HCT116 (cell line): ENCODE data around the gene UBE2Q2. TPM values are rescaled to one million over a fixed set of nuclear protein-coding genes. Genes with fewer than 3 reads are reported as not detected.

Experiments used
- ATAC-seq: fragments of 200-7000 bp; cut with Tn5 transposase; 2 replicates; pipeline ENCODE4 v1.9.1; 2020; ENCODE audit warnings: mild to moderate bottlenecking, moderate library complexity
- BruUV-seq: library from RNA; stranded (reverse); fragments of 400-500 nt; replicated peaks from 2 replicates; lab custom pipeline; 2021; lab: Mats Ljungman, UMichigan
- CTCF ChIA-PET: fragments of 300-600 bp; sonication (Branson Sonifier 250); formaldehyde crosslinking; loops from one replicate; lab custom pipeline; 2021; ENCODE audit warnings: antibody characterized with exemption; lab: Charles Lee
- POLR2A ChIA-PET: fragments of 300-600, 350-600 bp; sonication (Branson Sonifier 250); formaldehyde crosslinking; loops from one replicate; lab custom pipeline; 2021; ENCODE audit warnings: antibody characterized with exemption; lab: Charles Lee
- RAD21 ChIA-PET, 2 experiments: fragments of 300-600 bp; sonication (Branson Sonifier 250); formaldehyde crosslinking; loops; one replicate each; lab custom pipeline; 2023; ENCODE audit warnings: low total read pairs in 2 of 2; ENCODE audit not compliant: uncharacterized antibody in 2 of 2, unreplicated experiment in 2 of 2, low non-redundant PET in 1 of 2; lab: Charles Lee
- DNase-seq: peaks from one replicate; pipeline ENCODE4 v3.0.0-alpha.2; 2010; ENCODE audit warnings: low read depth, low spot score
- H2AFZ ChIP-seq: fragments of 200-600 bp; shearing (Covaris generic), sonication (generic); 2 replicates; pipeline ENCODE4 v1.6.1; 2017; ENCODE audit warnings: low read depth, mixed run types, mixed read lengths, antibody characterized with exemption, low read length; ENCODE audit not compliant: poor library complexity, severe bottlenecking
- H3K27ac ChIP-seq: 2 replicates; pipeline ENCODE4 v1.5.1; 2012; ENCODE audit warnings: low read depth, low read length
- H3K27me3 ChIP-seq: fragments of 200-600 bp; sonication (generic); 2 replicates; pipeline ENCODE4 v1.6.1; 2016; ENCODE audit warnings: mixed run types, low read length, mixed read lengths; ENCODE audit not compliant: insufficient read depth
- H3K36me3 ChIP-seq, 2 experiments: fragments of 200-500 bp in 1 of 2; fragments of 200-600 bp in 1 of 2; sonication (Bioruptor generic) in 1 of 2; sonication (generic) in 1 of 2; 2 replicates each; pipeline versions ENCODE4 v1.5.1 to v1.6.1; 2014 to 2016; ENCODE audit warnings: low read length in 2 of 2, inconsistent platforms in 1 of 2, mixed read lengths in 1 of 2, mixed run types in 1 of 2; ENCODE audit not compliant: insufficient read depth in 2 of 2, control insufficient read depth in 1 of 2
- H3K4me1 ChIP-seq, 2 experiments: fragments of 200-600 bp in 1 of 2; sonication (generic) in 1 of 2; 2 replicates each; pipeline versions ENCODE4 v1.5.1 to v1.6.1; 2012 to 2017; ENCODE audit warnings: low read length in 2 of 2, inconsistent platforms in 1 of 2, mild to moderate bottlenecking in 1 of 2, mixed read lengths in 1 of 2, mixed run types in 1 of 2, moderate library complexity in 1 of 2; ENCODE audit not compliant: insufficient read depth in 2 of 2, control insufficient read depth in 1 of 2
- H3K4me2 ChIP-seq: fragments of 200-600 bp; sonication (generic); 2 replicates; pipeline ENCODE4 v1.6.1; 2017; ENCODE audit warnings: mixed run types, low read length, mixed read lengths
- H3K4me3 ChIP-seq, 2 experiments: fragments of 200-600 bp in 1 of 2; sonication (generic) in 1 of 2; replicated peaks in 1 of 2; 2 replicates each; pipeline ENCODE4 v1.5.1; 2011 to 2016; ENCODE audit warnings: low read length in 2 of 2, control low read depth in 1 of 2, low read depth in 1 of 2, mild to moderate bottlenecking in 1 of 2, mixed read lengths in 1 of 2, mixed run types in 1 of 2
- H3K79me2 ChIP-seq: fragments of 200-600 bp; sonication (generic); 2 replicates; pipeline ENCODE4 v1.6.1; 2017; ENCODE audit warnings: mild to moderate bottlenecking, mixed run types, low read length, moderate library complexity, mixed read lengths; ENCODE audit not compliant: insufficient read depth
- H3K9ac ChIP-seq: fragments of 200-600 bp; sonication (generic); 2 replicates; pipeline ENCODE4 v1.6.1; 2016; ENCODE audit warnings: low read length, mixed read lengths
- H3K9me2 ChIP-seq: fragments of 200-600 bp; sonication (generic), shearing (Covaris generic); 2 replicates; pipeline ENCODE4 v1.6.1; 2017; ENCODE audit warnings: mixed run types, mild to moderate bottlenecking, moderate library complexity; ENCODE audit not compliant: insufficient read depth
- H3K9me3 ChIP-seq, 2 experiments: fragments of 200-500 bp in 1 of 2; fragments of 200-600 bp in 1 of 2; sonication (Bioruptor generic) in 1 of 2; sonication (generic) in 1 of 2; 2 replicates each; pipeline ENCODE4 v1.6.1; 2014 to 2017; ENCODE audit warnings: low read length in 2 of 2, mixed read lengths in 2 of 2, inconsistent platforms in 1 of 2, low read depth in 1 of 2, mild to moderate bottlenecking in 1 of 2, mixed run types in 1 of 2, moderate library complexity in 1 of 2; ENCODE audit not compliant: control insufficient read depth in 1 of 2, insufficient read depth in 1 of 2
- H4K20me1 ChIP-seq: fragments of 200-600 bp; sonication (generic), shearing (Covaris generic); 2 replicates; pipeline ENCODE4 v1.6.1; 2017; ENCODE audit warnings: mixed run types, mild to moderate bottlenecking, moderate library complexity; ENCODE audit not compliant: insufficient read depth
- CEBPB ChIP-seq: IDR thresholded peaks from 2 replicates; pipeline ENCODE4 v1.6.1; 2012; ENCODE audit warnings: low read depth
- EGR1 ChIP-seq: IDR thresholded peaks from 2 replicates; pipeline ENCODE4 v1.6.1; 2012; ENCODE audit warnings: low read depth
- ELF1 ChIP-seq: IDR thresholded peaks from 2 replicates; pipeline ENCODE4 v1.6.1; 2012; ENCODE audit warnings: low read depth, borderline replicate concordance
- EZH2phosphoT487 ChIP-seq: fragments of 200-600 bp; IDR thresholded peaks from 2 replicates; pipeline ENCODE4 v1.6.1; 2018; ENCODE audit warnings: antibody characterized with exemption, borderline replicate concordance
- JUND ChIP-seq: IDR thresholded peaks from 2 replicates; pipeline ENCODE4 v1.6.1; 2012
- POLR2AphosphoS5 ChIP-seq: IDR thresholded peaks from 2 replicates; pipeline ENCODE4 v1.6.1; 2011; ENCODE audit warnings: mild to moderate bottlenecking, low read depth, low read length, moderate library complexity
- RAD21 ChIP-seq: IDR thresholded peaks from 2 replicates; pipeline ENCODE4 v1.6.1; 2012; ENCODE audit warnings: low read depth, mild to moderate bottlenecking
- SIN3A ChIP-seq: IDR thresholded peaks from 2 replicates; pipeline ENCODE4 v1.6.1; 2012; ENCODE audit warnings: low read depth
- SP1 ChIP-seq: IDR thresholded peaks from 2 replicates; pipeline ENCODE4 v1.6.1; 2012; ENCODE audit warnings: low read depth
- SRF ChIP-seq: IDR thresholded peaks from 2 replicates; pipeline ENCODE4 v1.6.1; 2012; ENCODE audit warnings: low read depth
- YY1 ChIP-seq: IDR thresholded peaks from 2 replicates; pipeline ENCODE4 v1.6.1; 2011; ENCODE audit warnings: low read length, low read depth, moderate library complexity, mild to moderate bottlenecking; ENCODE audit not compliant: insufficient replicate concordance; ENCODE audit errors: extremely low read depth
- ZFX ChIP-seq: fragments of 450-650 bp; IDR thresholded peaks from 2 replicates; pipeline ENCODE4 v1.6.1; 2017
- ZNF274 ChIP-seq: fragments of 200-500 bp; sonication (Bioruptor generic); IDR thresholded peaks from 2 replicates; pipeline ENCODE4 v1.6.1; 2014; ENCODE audit warnings: mild to moderate bottlenecking, low read depth, low read length, inconsistent platforms
- intact Hi-C: fragments of 100-400 bp; cut with micrococcal nuclease; formaldehyde crosslinking; loops from 2 replicates; pipeline ENCODE4 v1.10.0; 2022
- total RNA-seq: library from RNA; stranded (reverse); gene quantifications from one replicate; pipeline ENCODE4 v1.2.1, GENCODE V29; 2021; ENCODE audit not compliant: unreplicated experiment
- TF ChIP-seq, protein P1 (sequence below): IDR thresholded peaks from 2 replicates; pipeline ENCODE4 v1.6.1; 2012
- TF ChIP-seq, protein P2 (sequence below): IDR thresholded peaks from 2 replicates; pipeline ENCODE4 v1.6.1; 2012; ENCODE audit warnings: low read depth

UBE2Q2 gene
- total RNA-seq, 1 experiment from 2014 or later = 12.3 TPM

DNA sequence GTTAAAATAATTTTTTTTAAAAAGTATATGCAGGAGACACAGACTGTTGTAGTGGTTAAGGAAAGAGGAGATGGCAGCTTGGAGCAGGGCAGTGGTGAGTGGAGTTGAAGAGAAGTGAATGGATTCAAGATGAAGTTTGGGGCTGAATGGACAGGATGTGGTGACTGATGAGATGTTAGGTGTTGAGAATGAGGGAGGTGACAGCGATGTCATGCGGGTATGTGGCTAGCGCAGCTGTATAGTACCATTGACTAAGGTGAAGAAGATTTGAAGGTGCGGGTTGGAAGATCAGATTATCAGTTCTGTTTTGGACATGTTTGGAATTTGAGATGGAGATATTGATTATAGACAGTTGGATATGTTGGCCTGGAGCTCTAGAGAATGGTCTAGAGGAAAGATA is 80.5 kb downstream of the UBE2Q2 start:
- no peaks in the 10 kb centered on the region for H3K4me1 ChIP-seq
- intact Hi-C loops = loop anchor here (5.0 kb wide), 1 partner anchor 191 kb away; no protein-coding TSS in a partner anchor
- no peaks in the 10 kb centered on the region for H3K9me2 ChIP-seq
- peaks cover 8% of the 10 kb centered on the region; the same call in 1 of the 2 replicates for H4K20me1 ChIP-seq
- ChIA-PET CTCF (interaction anchor here (0.9 to 3.4 kb wide), 3 partner anchors 113 to 237 kb away, joined by 3 to 38 read pairs (median 4); no protein-coding TSS in a partner anchor), RAD21 (no interaction called here), POLR2A (no interaction called here)
- peaks cover 80% of the 10 kb centered on the region for H3K79me2 ChIP-seq
- H3K27me3 ChIP-seq = no peaks in the 10 kb centered on the region
- ATAC-seq (no peak), DNase-seq (no peak)
- no peak overlapping the region for H3K27ac ChIP-seq
- no peak overlapping the region for H3K9ac ChIP-seq
- TF ChIP-seq CEBPB = no peak
- no peak for TF ChIP-seq SRF
- TF ChIP-seq EGR1 = no peak
- TF ChIP-seq RAD21 = no peak
- no peak for TF ChIP-seq YY1
- no peak for TF ChIP-seq POLR2AphosphoS5
- TF ChIP-seq ELF1 = no peak
- TF ChIP-seq, protein P1, sequence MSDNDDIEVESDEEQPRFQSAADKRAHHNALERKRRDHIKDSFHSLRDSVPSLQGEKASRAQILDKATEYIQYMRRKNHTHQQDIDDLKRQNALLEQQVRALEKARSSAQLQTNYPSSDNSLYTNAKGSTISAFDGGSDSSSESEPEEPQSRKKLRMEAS = no peak
- TF ChIP-seq ZNF274 = no peak
- TF ChIP-seq SP1 = no peak
- TF ChIP-seq JUND = no peak
- TF ChIP-seq, protein P2, sequence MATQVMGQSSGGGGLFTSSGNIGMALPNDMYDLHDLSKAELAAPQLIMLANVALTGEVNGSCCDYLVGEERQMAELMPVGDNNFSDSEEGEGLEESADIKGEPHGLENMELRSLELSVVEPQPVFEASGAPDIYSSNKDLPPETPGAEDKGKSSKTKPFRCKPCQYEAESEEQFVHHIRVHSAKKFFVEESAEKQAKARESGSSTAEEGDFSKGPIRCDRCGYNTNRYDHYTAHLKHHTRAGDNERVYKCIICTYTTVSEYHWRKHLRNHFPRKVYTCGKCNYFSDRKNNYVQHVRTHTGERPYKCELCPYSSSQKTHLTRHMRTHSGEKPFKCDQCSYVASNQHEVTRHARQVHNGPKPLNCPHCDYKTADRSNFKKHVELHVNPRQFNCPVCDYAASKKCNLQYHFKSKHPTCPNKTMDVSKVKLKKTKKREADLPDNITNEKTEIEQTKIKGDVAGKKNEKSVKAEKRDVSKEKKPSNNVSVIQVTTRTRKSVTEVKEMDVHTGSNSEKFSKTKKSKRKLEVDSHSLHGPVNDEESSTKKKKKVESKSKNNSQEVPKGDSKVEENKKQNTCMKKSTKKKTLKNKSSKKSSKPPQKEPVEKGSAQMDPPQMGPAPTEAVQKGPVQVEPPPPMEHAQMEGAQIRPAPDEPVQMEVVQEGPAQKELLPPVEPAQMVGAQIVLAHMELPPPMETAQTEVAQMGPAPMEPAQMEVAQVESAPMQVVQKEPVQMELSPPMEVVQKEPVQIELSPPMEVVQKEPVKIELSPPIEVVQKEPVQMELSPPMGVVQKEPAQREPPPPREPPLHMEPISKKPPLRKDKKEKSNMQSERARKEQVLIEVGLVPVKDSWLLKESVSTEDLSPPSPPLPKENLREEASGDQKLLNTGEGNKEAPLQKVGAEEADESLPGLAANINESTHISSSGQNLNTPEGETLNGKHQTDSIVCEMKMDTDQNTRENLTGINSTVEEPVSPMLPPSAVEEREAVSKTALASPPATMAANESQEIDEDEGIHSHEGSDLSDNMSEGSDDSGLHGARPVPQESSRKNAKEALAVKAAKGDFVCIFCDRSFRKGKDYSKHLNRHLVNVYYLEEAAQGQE = no peak
- TF ChIP-seq ZFX = no peak
- TF ChIP-seq SIN3A = no peak
- TF ChIP-seq EZH2phosphoT487 = no peak
- no peaks in the 10 kb centered on the region for H3K9me3 ChIP-seq
- no TSS peak for BruUV-seq
- peaks cover 2 to 8% of the 10 kb centered on the region in 2 experiments; a peak in 2 of 4 replicates for H3K36me3 ChIP-seq
- H3K4me3 ChIP-seq = no peak overlapping the region
- H3K4me2 ChIP-seq = no peak overlapping the region
- H2AFZ ChIP-seq = no peak overlapping the region
